Fibroblast of pulmonary artery (primary cell): Measurements from ENCODE around the gene FXN.

Source experiments
- DNase-seq: peaks from one replicate; pipeline ENCODE4 v3.0.0-alpha.2; 2010; ENCODE audit warnings: low read depth
- H3K4me3 ChIP-seq: replicated peaks from 2 replicates; pipeline ENCODE4 v1.5.1; 2011; ENCODE audit warnings: low read depth, mild to moderate bottlenecking, control low read depth, low read length, moderate library complexity
- TF ChIP-seq, protein P1 (sequence below): IDR thresholded peaks from 2 replicates; pipeline ENCODE4 v1.5.1; 2011; ENCODE audit warnings: mild to moderate bottlenecking, control low read depth, low read length, inconsistent platforms; ENCODE audit errors: missing control alignments

Gene FXN

DNA sequence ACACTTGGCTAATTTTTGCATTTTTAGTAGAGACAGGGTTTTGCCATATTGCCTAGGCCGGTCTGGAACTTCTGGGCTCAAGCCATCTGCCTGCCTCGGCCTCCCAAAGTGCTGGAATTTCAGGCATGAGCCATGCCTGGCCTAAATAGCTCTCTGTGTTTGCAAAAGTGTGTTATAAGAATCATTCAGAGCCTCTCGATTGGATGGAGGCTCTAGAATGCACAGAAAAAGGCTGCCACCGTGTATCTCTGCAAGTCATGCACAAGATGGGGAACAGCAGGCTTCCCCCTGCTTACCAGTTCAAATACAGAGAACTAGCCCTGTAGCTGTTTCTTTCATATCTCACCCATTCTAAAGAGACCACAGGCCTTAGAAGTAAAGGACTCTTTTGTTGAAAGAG, 28.3 kb downstream of the FXN start:
- no peak overlapping the region for H3K4me3 ChIP-seq
- TF ChIP-seq, protein P1, sequence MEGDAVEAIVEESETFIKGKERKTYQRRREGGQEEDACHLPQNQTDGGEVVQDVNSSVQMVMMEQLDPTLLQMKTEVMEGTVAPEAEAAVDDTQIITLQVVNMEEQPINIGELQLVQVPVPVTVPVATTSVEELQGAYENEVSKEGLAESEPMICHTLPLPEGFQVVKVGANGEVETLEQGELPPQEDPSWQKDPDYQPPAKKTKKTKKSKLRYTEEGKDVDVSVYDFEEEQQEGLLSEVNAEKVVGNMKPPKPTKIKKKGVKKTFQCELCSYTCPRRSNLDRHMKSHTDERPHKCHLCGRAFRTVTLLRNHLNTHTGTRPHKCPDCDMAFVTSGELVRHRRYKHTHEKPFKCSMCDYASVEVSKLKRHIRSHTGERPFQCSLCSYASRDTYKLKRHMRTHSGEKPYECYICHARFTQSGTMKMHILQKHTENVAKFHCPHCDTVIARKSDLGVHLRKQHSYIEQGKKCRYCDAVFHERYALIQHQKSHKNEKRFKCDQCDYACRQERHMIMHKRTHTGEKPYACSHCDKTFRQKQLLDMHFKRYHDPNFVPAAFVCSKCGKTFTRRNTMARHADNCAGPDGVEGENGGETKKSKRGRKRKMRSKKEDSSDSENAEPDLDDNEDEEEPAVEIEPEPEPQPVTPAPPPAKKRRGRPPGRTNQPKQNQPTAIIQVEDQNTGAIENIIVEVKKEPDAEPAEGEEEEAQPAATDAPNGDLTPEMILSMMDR = no peak
- DNase-seq = no peak

DNA sequence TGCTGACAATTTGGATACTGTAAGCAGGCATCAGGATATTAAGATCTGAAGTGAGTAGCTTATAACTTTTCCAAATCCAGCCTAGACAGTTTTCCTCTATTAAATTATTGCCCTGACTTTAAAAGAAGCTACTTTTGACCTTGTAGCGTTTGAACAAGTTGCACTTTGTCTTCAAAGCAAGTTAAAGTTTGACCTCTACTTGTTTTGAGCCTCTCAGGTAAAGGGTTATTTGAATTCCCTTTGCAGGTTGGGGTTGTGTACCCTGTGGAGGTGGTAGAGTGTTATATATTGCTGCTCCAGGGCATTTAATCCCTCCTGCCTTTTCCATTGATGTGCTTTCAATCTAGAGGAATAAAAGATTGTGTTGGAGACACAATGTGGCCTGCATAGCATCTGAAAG, 30.1 kb downstream of the FXN start:
- no peak overlapping the region for H3K4me3 ChIP-seq
- no peak for DNase-seq
- TF ChIP-seq, protein P1 = no peak

DNA sequence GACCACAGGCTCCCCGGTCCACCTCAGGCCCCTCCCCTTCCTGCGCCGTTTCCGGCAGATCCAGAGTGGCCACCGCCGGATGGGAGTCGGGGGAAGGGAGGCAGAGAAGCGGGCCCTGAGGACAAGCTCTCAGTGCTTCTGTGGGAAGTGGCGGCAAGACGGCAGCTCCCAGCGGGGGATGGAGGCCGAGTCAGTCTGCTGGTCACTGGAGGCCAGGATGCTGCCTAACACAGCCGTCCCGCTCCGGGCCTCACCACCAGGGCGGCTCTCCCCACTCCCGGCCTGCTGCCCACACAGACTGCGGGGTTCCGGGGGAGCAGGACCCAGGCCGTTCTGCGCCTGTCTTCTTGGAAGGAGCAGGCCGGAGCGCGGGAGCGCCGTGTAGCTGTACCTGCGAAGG, 31.4 kb downstream of the FXN start:
- H3K4me3 ChIP-seq = no peak overlapping the region
- DNase-seq = no peak
- TF ChIP-seq, protein P1 = no peak

DNA sequence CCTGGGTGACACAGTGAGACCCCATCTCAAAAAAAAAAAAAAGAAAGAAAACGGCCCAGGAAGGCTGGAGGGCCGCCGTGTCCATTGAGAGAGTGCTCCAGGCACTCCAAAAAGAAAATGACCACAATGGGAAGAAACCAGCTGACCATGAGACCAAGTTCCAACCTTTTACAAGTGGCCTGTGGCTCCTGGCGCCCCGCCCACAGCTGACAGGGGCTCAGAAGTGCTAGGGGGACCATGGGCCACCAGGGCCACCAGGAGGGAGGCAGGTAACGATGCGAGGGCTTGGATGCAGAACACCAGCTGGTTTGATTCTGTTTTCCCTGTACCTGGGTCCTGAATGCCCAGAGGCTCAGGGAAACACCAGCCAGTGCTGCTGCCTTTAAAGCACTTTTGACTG, 34.6 kb downstream of the FXN start:
- H3K4me3 ChIP-seq = no peak overlapping the region
- no peak for DNase-seq
- TF ChIP-seq, protein P1 = no peak

DNA sequence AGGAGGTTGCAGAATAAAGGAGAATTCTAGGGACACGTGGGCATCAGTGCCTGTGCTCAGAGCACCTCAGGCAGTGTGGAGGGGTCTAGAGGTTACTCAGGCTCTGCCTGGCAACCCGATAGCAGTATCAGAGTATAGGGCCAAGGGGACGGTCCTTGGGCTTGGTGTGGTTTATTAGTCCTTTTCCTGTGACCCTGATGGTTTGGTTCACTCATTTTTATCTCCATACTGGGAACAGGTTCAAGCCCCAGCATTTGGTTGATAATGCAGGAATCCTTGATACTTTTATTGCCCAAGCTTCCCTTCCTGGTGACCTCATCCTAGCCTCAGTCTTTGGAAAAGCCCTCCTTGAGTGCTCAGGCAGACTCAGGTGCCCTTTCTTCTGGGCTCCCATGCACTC, 35.5 kb downstream of the FXN start:
- no peak for DNase-seq
- no peak overlapping the region for H3K4me3 ChIP-seq
- TF ChIP-seq, protein P1 = no peak

DNA sequence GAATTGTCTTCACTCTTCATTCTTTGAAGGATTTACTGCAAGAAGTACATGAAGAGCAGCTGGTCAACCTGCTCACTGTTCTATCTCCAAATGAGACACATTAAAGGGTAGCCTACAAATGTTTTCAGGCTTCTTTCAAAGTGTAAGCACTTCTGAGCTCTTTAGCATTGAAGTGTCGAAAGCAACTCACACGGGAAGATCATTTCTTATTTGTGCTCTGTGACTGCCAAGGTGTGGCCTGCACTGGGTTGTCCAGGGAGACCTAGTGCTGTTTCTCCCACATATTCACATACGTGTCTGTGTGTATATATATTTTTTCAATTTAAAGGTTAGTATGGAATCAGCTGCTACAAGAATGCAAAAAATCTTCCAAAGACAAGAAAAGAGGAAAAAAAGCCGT, 37.6 kb downstream of the FXN start:
- no peak for DNase-seq
- TF ChIP-seq, protein P1 = no peak
- no peak overlapping the region for H3K4me3 ChIP-seq

DNA sequence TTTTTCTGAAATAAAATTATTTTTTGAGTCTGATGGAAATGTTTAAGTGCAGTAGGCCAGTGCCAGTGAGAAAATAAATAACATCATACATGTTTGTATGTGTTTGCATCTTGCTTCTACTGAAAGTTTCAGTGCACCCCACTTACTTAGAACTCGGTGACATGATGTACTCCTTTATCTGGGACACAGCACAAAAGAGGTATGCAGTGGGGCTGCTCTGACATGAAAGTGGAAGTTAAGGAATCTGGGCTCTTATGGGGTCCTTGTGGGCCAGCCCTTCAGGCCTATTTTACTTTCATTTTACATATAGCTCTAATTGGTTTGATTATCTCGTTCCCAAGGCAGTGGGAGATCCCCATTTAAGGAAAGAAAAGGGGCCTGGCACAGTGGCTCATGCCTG, 39.2 kb downstream of the FXN start:
- H3K4me3 ChIP-seq = no peak overlapping the region
- TF ChIP-seq, protein P1 = no peak
- no peak for DNase-seq
